Activated B cell treated with CpG ODN at 0.5 μM for 24 hours (primary cell): ENCODE measurements around the gene FCAMR. TPM values are rescaled to one million over a fixed set of nuclear protein-coding genes. Genes with fewer than 3 reads are reported as not detected.
A peak's percentile ranks its signal among the peaks of the same experiment; 100 is the strongest.

Source experiments
- ATAC-seq: fragments of 200-7000 bp; cut with Tn5 transposase; one replicate; pipeline ENCODE4 v1.10.0; 2021; ENCODE audit warnings: low read depth, mild to moderate bottlenecking, moderate library complexity
- CTCF ChIA-PET: fragments of 350-600 bp; sonication (Branson Sonifier 250); formaldehyde crosslinking; loops from one replicate; lab custom pipeline; 2021; ENCODE audit warnings: antibody characterized with exemption; lab: Charles Lee
- POLR2A ChIA-PET: fragments of 350-600 bp; sonication (Branson Sonifier 250); formaldehyde crosslinking; loops from one replicate; lab custom pipeline; 2021; ENCODE audit warnings: antibody characterized with exemption; lab: Charles Lee
- DNase-seq: peaks from one replicate; pipeline ENCODE4 v3.0.0; 2022
- H3K27ac Mint-ChIP-seq: one replicate; pipeline ENCODE4 v1.8.0; 2020; ENCODE audit warnings: mixed read lengths
- H3K27me3 Mint-ChIP-seq: one replicate; pipeline ENCODE4 v1.8.0; 2021; ENCODE audit warnings: mixed read lengths
- H3K36me3 Mint-ChIP-seq: one replicate; pipeline ENCODE4 v1.8.0; 2021; ENCODE audit warnings: low read depth, mixed read lengths
- H3K4me1 Mint-ChIP-seq: one replicate; pipeline ENCODE4 v1.8.0; 2021; ENCODE audit warnings: mixed read lengths
- H3K4me3 Mint-ChIP-seq: one replicate; pipeline ENCODE4 v1.8.0; 2020; ENCODE audit warnings: mild to moderate bottlenecking, mixed read lengths
- H3K9me3 Mint-ChIP-seq: one replicate; pipeline ENCODE4 v1.8.0; 2020; ENCODE audit warnings: mixed read lengths
- intact Hi-C: fragments of 100-400 bp; cut with micrococcal nuclease; formaldehyde crosslinking; loops from one replicate; pipeline ENCODE4 v1.15.1; 2024
- total RNA-seq: library from RNA; stranded (reverse); gene quantifications from 2 replicates; pipeline ENCODE4 v1.2.3, GENCODE V29; 2022
- TF ChIP-seq, protein P1 (sequence below): fragments of 200-600 bp; IDR thresholded peaks from one replicate; pipeline ENCODE4 v1.8.0; 2022; ENCODE audit warnings: antibody characterized with exemption, mild to moderate bottlenecking

FCAMR gene
- total RNA-seq, 1 donor from 2014 or later: not detected

DNA sequence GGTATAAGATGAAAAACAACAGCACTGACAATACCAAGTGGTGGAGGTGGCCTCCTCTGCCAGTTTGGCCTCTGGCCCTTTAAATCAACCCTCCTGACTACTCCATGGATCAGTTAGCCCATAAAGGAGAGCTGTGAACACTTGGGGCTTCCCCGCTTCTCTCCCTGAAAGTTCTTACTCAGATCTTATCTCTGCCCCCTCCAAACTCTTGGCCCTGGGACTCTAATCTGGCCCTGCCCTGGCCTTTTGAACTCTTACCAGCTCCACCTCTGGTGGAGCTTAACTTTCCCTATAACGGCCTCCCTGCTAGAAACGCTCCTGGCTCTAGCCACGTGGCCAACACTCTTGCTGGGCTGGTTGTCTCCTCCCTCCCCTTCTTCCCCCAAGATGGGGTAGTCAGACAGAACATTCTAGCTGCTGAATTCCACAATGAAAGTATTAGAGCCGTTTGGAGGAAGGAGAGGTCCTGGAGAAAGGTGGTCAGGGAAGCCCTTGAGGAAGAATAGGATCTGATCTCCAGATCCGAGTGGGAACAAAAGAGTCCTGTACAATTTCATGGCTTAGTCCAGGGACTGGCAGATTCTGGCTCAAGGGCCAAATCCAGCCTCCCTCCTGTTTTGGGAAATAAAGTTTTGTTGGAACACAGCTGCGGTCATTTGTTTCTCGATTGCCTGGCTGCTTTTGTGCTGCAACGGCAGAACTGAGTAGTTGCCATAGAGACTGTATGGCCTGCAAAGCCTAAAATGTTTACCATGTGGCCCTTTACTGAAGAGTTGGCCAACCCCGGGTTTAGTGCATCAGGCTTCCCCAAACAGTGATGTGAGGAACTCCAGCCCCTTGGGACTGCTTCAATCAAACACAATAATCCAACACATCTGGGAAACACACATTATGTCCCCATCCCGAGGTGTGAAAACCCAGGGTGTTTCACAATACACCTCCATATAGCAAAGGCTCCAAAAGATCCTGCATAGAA, 14.5 kb downstream of the FCAMR start:
- no peaks in the 10 kb centered on the region for H3K9me3 Mint-ChIP-seq
- ChIA-PET CTCF (interaction anchor here (2.3 kb wide), 1 partner anchor 20 kb away, joined by 6 read pairs; no protein-coding TSS in a partner anchor), POLR2A (interaction anchor here (1.0 kb wide), 1 partner anchor 24 kb away, joined by 3 read pairs; no protein-coding TSS in a partner anchor)
- DNase-seq (no peak), ATAC-seq (peak; percentile 75)
- peaks cover 35% of the 10 kb centered on the region for H3K4me1 Mint-ChIP-seq
- H3K27me3 Mint-ChIP-seq: no peaks in the 10 kb centered on the region
- no peaks in the 10 kb centered on the region for H3K36me3 Mint-ChIP-seq
- intact Hi-C loops: no loop called here
- H3K4me3 Mint-ChIP-seq: no peak overlapping the region
- peak overlapping the region; percentile 18 for H3K27ac Mint-ChIP-seq
- TF ChIP-seq, protein P1, sequence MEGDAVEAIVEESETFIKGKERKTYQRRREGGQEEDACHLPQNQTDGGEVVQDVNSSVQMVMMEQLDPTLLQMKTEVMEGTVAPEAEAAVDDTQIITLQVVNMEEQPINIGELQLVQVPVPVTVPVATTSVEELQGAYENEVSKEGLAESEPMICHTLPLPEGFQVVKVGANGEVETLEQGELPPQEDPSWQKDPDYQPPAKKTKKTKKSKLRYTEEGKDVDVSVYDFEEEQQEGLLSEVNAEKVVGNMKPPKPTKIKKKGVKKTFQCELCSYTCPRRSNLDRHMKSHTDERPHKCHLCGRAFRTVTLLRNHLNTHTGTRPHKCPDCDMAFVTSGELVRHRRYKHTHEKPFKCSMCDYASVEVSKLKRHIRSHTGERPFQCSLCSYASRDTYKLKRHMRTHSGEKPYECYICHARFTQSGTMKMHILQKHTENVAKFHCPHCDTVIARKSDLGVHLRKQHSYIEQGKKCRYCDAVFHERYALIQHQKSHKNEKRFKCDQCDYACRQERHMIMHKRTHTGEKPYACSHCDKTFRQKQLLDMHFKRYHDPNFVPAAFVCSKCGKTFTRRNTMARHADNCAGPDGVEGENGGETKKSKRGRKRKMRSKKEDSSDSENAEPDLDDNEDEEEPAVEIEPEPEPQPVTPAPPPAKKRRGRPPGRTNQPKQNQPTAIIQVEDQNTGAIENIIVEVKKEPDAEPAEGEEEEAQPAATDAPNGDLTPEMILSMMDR: no peak

DNA sequence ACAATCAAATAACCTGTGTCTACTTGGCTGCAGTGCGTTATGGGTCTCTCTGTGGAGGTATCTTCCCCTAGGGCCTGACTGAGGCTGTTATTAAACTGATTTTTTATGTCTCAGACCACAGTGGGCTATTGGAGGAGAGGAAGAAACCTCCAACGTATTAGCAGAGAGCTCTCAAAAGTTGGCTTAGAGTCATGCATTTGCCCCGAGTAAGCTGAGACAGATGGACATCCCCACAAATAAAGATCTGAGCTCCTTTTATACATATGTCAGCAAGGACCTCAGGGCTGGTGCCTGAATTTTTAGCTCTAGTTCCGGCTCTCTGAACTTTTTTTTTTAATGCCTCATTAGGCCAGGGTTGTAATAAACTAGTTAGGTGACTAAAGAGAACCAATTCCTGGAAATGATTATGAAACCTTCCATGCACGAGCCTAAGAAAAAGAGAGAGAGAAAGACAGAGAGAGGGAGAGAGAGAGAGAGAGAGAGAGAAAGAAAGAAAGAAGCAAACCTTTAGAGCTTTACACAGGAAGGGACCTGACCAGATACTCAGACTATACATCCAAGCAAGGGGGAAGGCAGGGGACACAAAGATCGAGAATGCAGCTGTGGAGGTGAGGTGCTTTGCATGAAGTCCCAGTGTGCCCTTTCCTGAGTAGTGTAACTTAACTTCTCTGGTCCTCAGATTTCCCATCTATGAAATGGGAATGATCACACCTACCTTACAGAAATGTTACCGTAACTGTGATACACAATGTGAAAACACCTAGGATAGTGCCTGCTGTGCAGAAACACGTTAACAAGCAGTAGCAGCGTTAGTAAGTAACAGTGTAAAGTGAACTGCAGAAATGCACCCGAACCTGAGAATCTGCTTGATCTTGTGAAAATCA, 15.6 kb downstream of the FCAMR start:
- peak; percentile 31 for ATAC-seq
- H3K4me3 Mint-ChIP-seq: no peak overlapping the region

DNA sequence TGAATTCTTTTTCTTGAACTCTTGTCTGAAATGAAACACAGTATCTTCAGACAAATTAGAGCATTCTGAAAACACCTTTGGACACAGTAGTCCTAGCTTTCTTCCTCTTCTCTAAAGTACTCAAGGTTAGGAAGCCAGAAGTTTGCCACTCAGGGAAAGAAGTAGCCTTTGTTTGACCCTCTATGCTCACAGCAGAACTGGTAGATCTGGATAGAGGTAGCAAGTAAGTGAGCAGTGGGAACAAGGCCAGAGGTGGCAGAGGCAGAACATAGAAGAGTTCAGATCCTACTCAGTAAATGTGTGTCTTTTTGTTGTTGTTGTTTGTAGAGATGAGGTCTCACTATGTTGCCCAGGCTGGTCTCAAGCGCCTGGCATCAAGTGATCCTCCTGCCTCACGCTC, 16.6 kb downstream of the FCAMR start:
- no peaks in the 10 kb centered on the region for H3K27me3 Mint-ChIP-seq
- TF ChIP-seq, protein P1: no peak
- POLR2A ChIA-PET: no interaction called here
- no peak overlapping the region for H3K27ac Mint-ChIP-seq
- no peaks in the 10 kb centered on the region for H3K36me3 Mint-ChIP-seq
- ATAC-seq: no peak
- CTCF ChIA-PET: interaction anchor here (1.3 kb wide), 1 partner anchor 20 kb away, joined by 5 read pairs; no protein-coding TSS in a partner anchor
- intact Hi-C loops: loop anchor here (2.0 kb wide), 1 partner anchor 13 kb away; no protein-coding TSS in a partner anchor
- peaks cover 42% of the 10 kb centered on the region for H3K4me1 Mint-ChIP-seq
- peaks cover 3% of the 10 kb centered on the region for H3K9me3 Mint-ChIP-seq
- DNase-seq: no peak
- no peak overlapping the region for H3K4me3 Mint-ChIP-seq

More for the DNA sequence above, 15.6 kb downstream of the FCAMR start:
- POLR2A ChIA-PET: interaction anchor here (1.0 kb wide), 1 partner anchor 23 kb away, joined by 3 read pairs; no protein-coding TSS in a partner anchor
- Mint-ChIP-seq H3K27ac (peak overlapping the region; percentile 3), H3K27me3 (no peaks in the 10 kb centered on the region), H3K36me3 (no peaks in the 10 kb centered on the region), H3K4me1 (peaks cover 35% of the 10 kb centered on the region), H3K9me3 (peaks cover 3% of the 10 kb centered on the region)
- TF ChIP-seq, protein P1: no peak
- intact Hi-C loops: no loop called here
- DNase-seq: no peak
- CTCF ChIA-PET: interaction anchor here (1.3 to 2.3 kb wide), 2 partner anchors 19 to 21 kb away, joined by 5 to 6 read pairs; no protein-coding TSS in a partner anchor

DNA sequence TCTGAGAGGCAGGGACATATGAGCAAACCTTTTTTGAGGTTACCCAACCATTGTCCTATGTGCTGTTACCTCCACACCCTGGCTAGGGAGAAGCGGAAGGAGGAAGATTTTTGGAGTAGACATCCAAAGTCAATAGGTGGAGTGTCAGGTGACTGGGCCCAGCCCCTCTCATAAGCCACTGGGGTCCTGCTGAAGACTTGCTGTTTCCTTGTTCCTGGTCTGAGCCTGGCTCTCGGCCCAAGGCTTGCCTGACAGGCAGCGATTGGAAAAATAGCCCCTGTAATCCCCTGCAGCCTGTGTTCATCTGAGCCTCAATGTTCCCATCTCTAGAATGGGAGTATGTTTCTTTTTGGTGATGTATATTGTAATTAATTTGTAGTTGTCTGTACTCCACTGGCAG, 17.1 kb downstream of the FCAMR start:
- CTCF ChIA-PET: no interaction called here
- Mint-ChIP-seq H3K9me3 (peaks cover 3% of the 10 kb centered on the region), H3K4me3 (no peak overlapping the region), H3K27ac (no peak overlapping the region), H3K27me3 (no peaks in the 10 kb centered on the region), H3K4me1 (peaks cover 42% of the 10 kb centered on the region), H3K36me3 (no peaks in the 10 kb centered on the region)
- DNase-seq: no peak
- POLR2A ChIA-PET: no interaction called here
- TF ChIP-seq, protein P1: no peak
- intact Hi-C loops: loop anchor here (2.0 kb wide), 1 partner anchor 14 kb away; no protein-coding TSS in a partner anchor
- ATAC-seq: no peak
